ENCODE measurements around the gene KLF7. TPM values are rescaled to one million over a fixed set of nuclear protein-coding genes. Genes with fewer than 3 reads are reported as not detected.

Gene KLF7
- polyA plus RNA-seq, 3 donors, result 9.4 to 40.7 (median 10.3) TPM

GRCh38 chr2:207202645-207203044 lies 36.9 kb upstream of the KLF7 start:
- intact Hi-C loops (cut with micrococcal nuclease), result no loop called here
- no peaks in the 10 kb centered on the region for H3K79me2 ChIP-seq (ENCODE audit: insufficient read depth, low read length)
- H3K36me3 Mint-ChIP-seq, result no peaks in the 10 kb centered on the region
- no peaks in the 10 kb centered on the region for H4K20me1 ChIP-seq (ENCODE audit: insufficient read depth, low read length)
- no peaks in the 10 kb centered on the region for H3K4me1 ChIP-seq (ENCODE audit: control insufficient read depth in 1 of 2, insufficient read depth in 2 of 2, low read length in 2 of 2)
- no peak overlapping the region for H3K27ac ChIP-seq (ENCODE audit: low read depth in 1 of 2, low read length in 2 of 2)
- no peaks in the 10 kb centered on the region for H3K4me1 Mint-ChIP-seq
- H3K9me3 Mint-ChIP-seq, result peaks cover 0 to 1% (median 0%) of the 10 kb centered on the region in 7 donors
- H3K4me3 Mint-ChIP-seq, result no peak overlapping the region
- TF ChIP-seq CTCF (IDR thresholded peaks at IDR 0.05), result no peak
- H3K27me3 Mint-ChIP-seq (ENCODE audit: low read depth in 3 of 3), result peaks cover 0 to 1% (median 0%) of the 10 kb centered on the region in 3 donors
- no peak overlapping the region for H2AFZ ChIP-seq (ENCODE audit: insufficient read depth, low read depth, low read length, poor library complexity, severe bottlenecking)
- 12% methylated on average over 3 of the region's 4 CpGs for WGBS (ENCODE audit: insufficient coverage)
- no peaks in the 10 kb centered on the region for H3K9me3 ChIP-seq (replicated peaks in 1 of 2; ENCODE audit: control insufficient read depth in 1 of 2, insufficient read depth in 1 of 2, low read length in 2 of 2)
- no peaks in the 10 kb centered on the region for H3K36me3 ChIP-seq (replicated peaks in 1 of 2; ENCODE audit: control insufficient read depth in 1 of 2, insufficient read depth in 2 of 2, low read length in 2 of 2)
- H3K9ac ChIP-seq (ENCODE audit: insufficient read depth, low read length, poor library complexity, severe bottlenecking), result no peak overlapping the region
- H3K27ac Mint-ChIP-seq, result no peak overlapping the region
- no peak for DNase-seq
- no peak overlapping the region for H3K4me3 ChIP-seq (replicated peaks in 1 of 3; ENCODE audit: low read depth in 2 of 3, low read length in 3 of 3)
- no peaks in the 10 kb centered on the region for H3K27me3 ChIP-seq (ENCODE audit: control insufficient read depth in 2 of 2, insufficient read depth in 2 of 2, low read length in 2 of 2)
- no peak overlapping the region for H3K4me2 ChIP-seq (replicated peaks; ENCODE audit: extremely low read depth, low read length, poor library complexity, severe bottlenecking)

GRCh38 chr2:207201416-207201815 lies 35.7 kb upstream of the KLF7 start:
- Histone ChIP-seq H3K4me2 (replicated peaks; ENCODE audit: extremely low read depth, low read length, poor library complexity, severe bottlenecking) (no peak overlapping the region), H3K9me3 (replicated peaks in 1 of 2; ENCODE audit: control insufficient read depth in 1 of 2, insufficient read depth in 1 of 2, low read length in 2 of 2) (no peaks in the 10 kb centered on the region), H3K27ac (ENCODE audit: low read depth in 1 of 2, low read length in 2 of 2) (no peak overlapping the region), H3K27me3 (ENCODE audit: control insufficient read depth in 2 of 2, insufficient read depth in 2 of 2, low read length in 2 of 2) (no peaks in the 10 kb centered on the region), H3K36me3 (replicated peaks in 1 of 2; ENCODE audit: control insufficient read depth in 1 of 2, insufficient read depth in 2 of 2, low read length in 2 of 2) (no peaks in the 10 kb centered on the region), H3K4me1 (ENCODE audit: control insufficient read depth in 1 of 2, insufficient read depth in 2 of 2, low read length in 2 of 2) (no peaks in the 10 kb centered on the region), H3K4me3 (replicated peaks in 1 of 3; ENCODE audit: low read depth in 2 of 3, low read length in 3 of 3) (no peak overlapping the region), H3K79me2 (ENCODE audit: insufficient read depth, low read length) (no peaks in the 10 kb centered on the region), H4K20me1 (ENCODE audit: insufficient read depth, low read length) (no peaks in the 10 kb centered on the region), H3K9ac (ENCODE audit: insufficient read depth, low read length, poor library complexity, severe bottlenecking) (no peak overlapping the region), H2AFZ (ENCODE audit: insufficient read depth, low read depth, low read length, poor library complexity, severe bottlenecking) (no peak overlapping the region)
- Mint-ChIP-seq H3K4me3 (no peak overlapping the region), H3K36me3 (no peaks in the 10 kb centered on the region), H3K4me1 (no peaks in the 10 kb centered on the region), H3K9me3 (peaks cover 0 to 1% (median 0%) of the 10 kb centered on the region in 7 donors), H3K27me3 (ENCODE audit: low read depth in 3 of 3) (no peaks in the 10 kb centered on the region), H3K27ac (no peak overlapping the region)
- intact Hi-C loops (cut with micrococcal nuclease), result no loop called here
- DNase-seq, result no peak
- TF ChIP-seq CTCF (IDR thresholded peaks at IDR 0.05), result no peak
- WGBS (ENCODE audit: insufficient coverage), result 100% methylated on average over 1 of the region's 2 CpGs

Measured in CD14-positive monocyte (primary cell).